ENCODE measurements around the gene GLIPR1L1. TPM values are rescaled to one million over a fixed set of nuclear protein-coding genes. Genes with fewer than 3 reads are reported as not detected.

GLIPR1L1 gene
- total RNA-seq, 1 experiment from 2014 or later, result not detected

GRCh38 chr12:75360920-75361319, 26.4 kb downstream of the GLIPR1L1 start:
- POLR2A ChIA-PET, result no interaction called here
- ATAC-seq, result no peak
- BruUV-seq (replicated peaks), result no TSS peak

More at GRCh38 chr12:75360920-75361319, 26.4 kb downstream of the GLIPR1L1 start:
- Histone ChIP-seq H3K9me2 (ENCODE audit: insufficient read depth) (no peaks in the 10 kb centered on the region), H3K4me1 (ENCODE audit: control insufficient read depth in 1 of 2, insufficient read depth in 2 of 2, low read length in 2 of 2) (no peaks in the 10 kb centered on the region), H3K4me2 (ENCODE audit: low read length) (no peak overlapping the region), H3K27ac (ENCODE audit: low read depth, low read length) (no peak overlapping the region), H3K9ac (ENCODE audit: low read length) (no peak overlapping the region), H2AFZ (ENCODE audit: low read depth, low read length, poor library complexity, severe bottlenecking) (no peak overlapping the region), H4K20me1 (ENCODE audit: insufficient read depth) (no peaks in the 10 kb centered on the region), H3K4me3 (replicated peaks in 1 of 2; ENCODE audit: low read depth in 1 of 2, low read length in 2 of 2) (no peak overlapping the region), H3K9me3 (ENCODE audit: control insufficient read depth in 1 of 2, insufficient read depth in 1 of 2, low read depth in 1 of 2, low read length in 2 of 2) (peaks cover 0 to 5% of the 10 kb centered on the region in 2 experiments; a peak in 1 of 4 replicates), H3K27me3 (ENCODE audit: insufficient read depth, low read length) (no peaks in the 10 kb centered on the region), H3K36me3 (ENCODE audit: control insufficient read depth in 1 of 2, insufficient read depth in 2 of 2, low read length in 2 of 2) (no peaks in the 10 kb centered on the region), H3K79me2 (ENCODE audit: insufficient read depth, low read length) (no peaks in the 10 kb centered on the region)
- intact Hi-C loops (cut with micrococcal nuclease), result no loop called here
- TF ChIP-seq CEBPB (IDR thresholded peaks at IDR 0.05; ENCODE audit: low read depth) (no peak), POLR2AphosphoS5 (IDR thresholded peaks at IDR 0.05; ENCODE audit: low read depth, low read length) (no peak), CBX3 (IDR thresholded peaks at IDR 0.05; ENCODE audit: low read depth) (no peak), FOSL1 (IDR thresholded peaks at IDR 0.05; ENCODE audit: low read depth) (no peak), ATF3 (IDR thresholded peaks at IDR 0.05) (no peak), ZFX (IDR thresholded peaks at IDR 0.05) (no peak), YY1 (IDR thresholded peaks at IDR 0.05; ENCODE audit: extremely low read depth, insufficient replicate concordance, low read depth, low read length) (no peak), ZBTB33 (IDR thresholded peaks at IDR 0.05; ENCODE audit: extremely low read depth, insufficient replicate concordance, low read length) (no peak), TCF7L2 (IDR thresholded peaks at IDR 0.05; ENCODE audit: borderline replicate concordance, extremely low read depth, insufficient read depth, insufficient read length) (no peak), RAD21 (IDR thresholded peaks at IDR 0.05; ENCODE audit: low read depth) (no peak), EGR1 (IDR thresholded peaks at IDR 0.05; ENCODE audit: low read depth) (no peak), ZNF274 (IDR thresholded peaks at IDR 0.05; ENCODE audit: low read depth, low read length) (no peak), POLR2A (IDR thresholded peaks at IDR 0.05; ENCODE audit: borderline replicate concordance, extremely low read depth, insufficient read depth, insufficient read length) (no peak), MAX (IDR thresholded peaks at IDR 0.05) (no peak), SP1 (IDR thresholded peaks at IDR 0.05; ENCODE audit: low read depth) (no peak), CTCF (IDR thresholded peaks at IDR 0.05 in 2 of 3, conservative IDR thresholded peaks at IDR 0.05 in 1 of 3; ENCODE audit: borderline replicate concordance in 1 of 3, insufficient read depth in 1 of 3, low read depth in 2 of 3, low read length in 2 of 3) (no peak), JUND (IDR thresholded peaks at IDR 0.05) (no peak), SIN3A (IDR thresholded peaks at IDR 0.05; ENCODE audit: low read depth) (no peak)
- ChIA-PET CTCF (no interaction called here), RAD21 (ENCODE audit: low non-redundant PET in 1 of 2, low total read pairs in 2 of 2, uncharacterized antibody in 2 of 2, unreplicated experiment in 2 of 2) (no interaction called here)
- DNase-seq (ENCODE audit: low read depth, low spot score), result no peak

All from HCT116 (cell line).